SK-N-SH treated with all-trans-retinoic acid at 6 μM for 48 hours (cell line): Measurements from ENCODE around the gene MSRB3.

Experiments
- ARNTL ChIP-seq: fragments of 450-650 bp; formaldehyde crosslinking; IDR thresholded peaks from 2 replicates; pipeline ENCODE4 v1.5.0; 2020; ENCODE audit warnings: low read depth, mild to moderate bottlenecking, moderate library complexity, borderline replicate concordance
- PATZ1 ChIP-seq: fragments of 250-450 bp; sonication (Bioruptor Pico); IDR thresholded peaks from 2 replicates; pipeline ENCODE4 v1.8.0; 2020; ENCODE audit warnings: mild to moderate bottlenecking, moderate library complexity, borderline replicate concordance
- RARB ChIP-seq: fragments of 250-450 bp; sonication (Bioruptor Pico); IDR thresholded peaks from 2 replicates; pipeline ENCODE4 v1.8.0; 2021; ENCODE audit warnings: mild to moderate bottlenecking, moderate library complexity
- TOX ChIP-seq: fragments of 250-450 bp; sonication (Bioruptor Pico); IDR thresholded peaks from 2 replicates; pipeline ENCODE4 v1.8.0; 2021; ENCODE audit warnings: mild to moderate bottlenecking, moderate library complexity, borderline replicate concordance
- ZC3H10 ChIP-seq: fragments of 250-450 bp; sonication (Bioruptor Pico); IDR thresholded peaks from 2 replicates; pipeline ENCODE4 v1.5.1; 2021; ENCODE audit warnings: mild to moderate bottlenecking, moderate library complexity
- ZFP3 ChIP-seq: fragments of 250-450 bp; sonication (Bioruptor Pico); IDR thresholded peaks from 2 replicates; pipeline ENCODE4 v1.5.0; 2020; ENCODE audit warnings: mild to moderate bottlenecking, moderate library complexity
- ZFP30 ChIP-seq: fragments of 450-650 bp; formaldehyde crosslinking; IDR thresholded peaks from 2 replicates; pipeline ENCODE4 v1.5.0; 2022; ENCODE audit warnings: mild to moderate bottlenecking, moderate library complexity
- ZNF70 ChIP-seq: fragments of 450-650 bp; formaldehyde crosslinking; IDR thresholded peaks from 2 replicates; pipeline ENCODE4 v1.5.0; 2020; ENCODE audit warnings: mild to moderate bottlenecking, moderate library complexity
- TF ChIP-seq, protein P1 (sequence below): fragments of 250-450 bp; sonication (Bioruptor Pico); IDR thresholded peaks from 2 replicates; pipeline ENCODE4 v1.8.0; 2021; ENCODE audit warnings: low read depth, mild to moderate bottlenecking, moderate library complexity, borderline replicate concordance

GRCh38 chr12:65511134-65511834 is 232.8 kb downstream of the MSRB3 start:
- TF ChIP-seq ZFP30 (CRISPR knock-in tag) (no peak), ZNF70 (CRISPR knock-in tag) (no peak), ZFP3 (CRISPR knock-in tag) (no peak), ARNTL (CRISPR knock-in tag) (no peak), PATZ1 (CRISPR knock-in tag) (no peak), ZC3H10 (CRISPR knock-in tag) (no peak), RARB (CRISPR knock-in tag) (no peak), TOX (CRISPR knock-in tag) (no peak)
- TF ChIP-seq, protein P1, sequence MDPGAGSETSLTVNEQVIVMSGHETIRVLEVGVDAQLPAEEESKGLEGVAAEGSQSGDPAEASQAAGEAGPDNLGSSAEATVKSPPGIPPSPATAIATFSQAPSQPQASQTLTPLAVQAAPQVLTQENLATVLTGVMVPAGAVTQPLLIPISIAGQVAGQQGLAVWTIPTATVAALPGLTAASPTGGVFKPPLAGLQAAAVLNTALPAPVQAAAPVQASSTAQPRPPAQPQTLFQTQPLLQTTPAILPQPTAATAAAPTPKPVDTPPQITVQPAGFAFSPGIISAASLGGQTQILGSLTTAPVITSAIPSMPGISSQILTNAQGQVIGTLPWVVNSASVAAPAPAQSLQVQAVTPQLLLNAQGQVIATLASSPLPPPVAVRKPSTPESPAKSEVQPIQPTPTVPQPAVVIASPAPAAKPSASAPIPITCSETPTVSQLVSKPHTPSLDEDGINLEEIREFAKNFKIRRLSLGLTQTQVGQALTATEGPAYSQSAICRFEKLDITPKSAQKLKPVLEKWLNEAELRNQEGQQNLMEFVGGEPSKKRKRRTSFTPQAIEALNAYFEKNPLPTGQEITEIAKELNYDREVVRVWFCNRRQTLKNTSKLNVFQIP (CRISPR knock-in tag): no peak
